Ascending aorta (tissue), 2 donors: ENCODE results near the gene S100A5. TPM values are rescaled to one million over a fixed set of nuclear protein-coding genes. Genes with fewer than 3 reads are reported as not detected.
"Not testable (repeated sequence)": the region's sequence is repeated elsewhere in the genome, so short reads cannot be mapped to it uniquely, and the experiment has no call there.

Source experiments
- DNase-seq, 2 donors: peaks; one replicate each; pipeline ENCODE4 v3.0.0-alpha.2; 2019; ENCODE audit warnings: low spot score in 2 of 2
- H3K27ac ChIP-seq, 2 donors: fragments of 200-600 bp; sonication (generic); one replicate each; pipeline ENCODE4 v1.5.1; 2016 to 2017; ENCODE audit warnings: mild to moderate bottlenecking in 1 of 2
- H3K27me3 ChIP-seq: fragments of 200-600 bp; sonication (generic); one replicate; pipeline ENCODE4 v1.5.1; 2017
- H3K36me3 ChIP-seq, 2 donors: fragments of 200-600 bp; sonication (generic); one replicate each; pipeline ENCODE4 v1.5.1; 2016
- H3K4me1 ChIP-seq, 2 donors: fragments of 200-600 bp; sonication (generic); one replicate each; pipeline ENCODE4 v1.5.1; 2016 to 2017; ENCODE audit warnings: mild to moderate bottlenecking in 1 of 2
- H3K4me3 ChIP-seq, 2 donors: fragments of 200-600 bp; sonication (generic); one replicate each; pipeline ENCODE4 v1.5.1; 2016 to 2017; ENCODE audit warnings: mild to moderate bottlenecking in 1 of 2
- H3K9me3 ChIP-seq, 2 donors: fragments of 200-600 bp; sonication (generic); one replicate each; pipeline ENCODE4 v1.5.1; 2016
- intact Hi-C: fragments of 100-400 bp; cut with DNase I; formaldehyde crosslinking; loops from one replicate; pipeline ENCODE4 v1.15.1; 2023
- total RNA-seq: library from RNA; depleted of rRNA; stranded (reverse); fragments of >200 nt; gene quantifications from one replicate; pipeline ENCODE4 v1.1.0, GENCODE V29; 2016
- TF ChIP-seq, protein P1 (sequence below), 3 experiments: fragments of 200-600 bp in 2 of 3; fragments of 450-650 bp in 1 of 3; sonication (generic) in 2 of 3; IDR thresholded peaks; one replicate each; pipeline ENCODE4 v1.5.1; 2016 to 2019; ENCODE audit warnings: antibody characterized with exemption in 3 of 3, mild to moderate bottlenecking in 1 of 3, moderate library complexity in 1 of 3

S100A5 gene
- total RNA-seq, 1 donor from 2014 or later: not detected

DNA sequence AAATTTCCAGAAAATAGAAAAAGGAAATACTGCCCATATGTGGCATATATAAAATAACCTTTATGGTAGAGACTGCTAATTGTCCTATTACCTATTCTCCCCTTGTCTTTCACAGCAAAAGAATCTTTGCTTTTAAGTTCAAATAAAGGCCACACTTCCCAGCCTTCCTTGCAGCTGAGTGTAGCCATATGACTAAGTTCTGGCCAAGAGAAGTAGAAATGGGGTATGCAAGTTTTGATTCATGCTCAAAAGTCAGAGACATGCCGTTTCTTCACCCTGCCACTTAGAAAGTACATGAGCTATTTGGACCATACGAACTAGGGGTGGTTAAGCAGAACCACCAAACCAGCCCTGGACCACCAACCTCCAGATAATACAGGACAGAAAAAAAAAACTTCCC, 43.2 kb upstream of the S100A5 start:
- H3K4me1 ChIP-seq: no peaks in the 10 kb centered on the region
- TF ChIP-seq, protein P1, sequence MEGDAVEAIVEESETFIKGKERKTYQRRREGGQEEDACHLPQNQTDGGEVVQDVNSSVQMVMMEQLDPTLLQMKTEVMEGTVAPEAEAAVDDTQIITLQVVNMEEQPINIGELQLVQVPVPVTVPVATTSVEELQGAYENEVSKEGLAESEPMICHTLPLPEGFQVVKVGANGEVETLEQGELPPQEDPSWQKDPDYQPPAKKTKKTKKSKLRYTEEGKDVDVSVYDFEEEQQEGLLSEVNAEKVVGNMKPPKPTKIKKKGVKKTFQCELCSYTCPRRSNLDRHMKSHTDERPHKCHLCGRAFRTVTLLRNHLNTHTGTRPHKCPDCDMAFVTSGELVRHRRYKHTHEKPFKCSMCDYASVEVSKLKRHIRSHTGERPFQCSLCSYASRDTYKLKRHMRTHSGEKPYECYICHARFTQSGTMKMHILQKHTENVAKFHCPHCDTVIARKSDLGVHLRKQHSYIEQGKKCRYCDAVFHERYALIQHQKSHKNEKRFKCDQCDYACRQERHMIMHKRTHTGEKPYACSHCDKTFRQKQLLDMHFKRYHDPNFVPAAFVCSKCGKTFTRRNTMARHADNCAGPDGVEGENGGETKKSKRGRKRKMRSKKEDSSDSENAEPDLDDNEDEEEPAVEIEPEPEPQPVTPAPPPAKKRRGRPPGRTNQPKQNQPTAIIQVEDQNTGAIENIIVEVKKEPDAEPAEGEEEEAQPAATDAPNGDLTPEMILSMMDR (IDR thresholded peaks at IDR 0.05): no peak
- H3K4me3 ChIP-seq: no peak overlapping the region
- DNase-seq: no peak
- no peaks in the 10 kb centered on the region for H3K27me3 ChIP-seq
- no peaks in the 10 kb centered on the region for H3K36me3 ChIP-seq
- H3K9me3 ChIP-seq: no peaks in the 10 kb centered on the region
- H3K27ac ChIP-seq: no peak overlapping the region
- intact Hi-C loops: no loop called here

GRCh38 chr1:153583514-153583913, 42.8 kb upstream of the S100A5 start:
- H3K4me1 ChIP-seq, intact Hi-C loops, H3K36me3 ChIP-seq, H3K27me3 ChIP-seq, DNase-seq, H3K27ac ChIP-seq, H3K4me3 ChIP-seq, H3K9me3 ChIP-seq: not testable (repeated sequence)

- H3K4me1 ChIP-seq, H3K4me3 ChIP-seq, DNase-seq, H3K27ac ChIP-seq, H3K36me3 ChIP-seq, intact Hi-C loops, H3K27me3 ChIP-seq, H3K9me3 ChIP-seq: not testable (repeated sequence)
Measured at GRCh38 chr1:153582836-153583235, 42.1 kb upstream of the S100A5 start.

DNA sequence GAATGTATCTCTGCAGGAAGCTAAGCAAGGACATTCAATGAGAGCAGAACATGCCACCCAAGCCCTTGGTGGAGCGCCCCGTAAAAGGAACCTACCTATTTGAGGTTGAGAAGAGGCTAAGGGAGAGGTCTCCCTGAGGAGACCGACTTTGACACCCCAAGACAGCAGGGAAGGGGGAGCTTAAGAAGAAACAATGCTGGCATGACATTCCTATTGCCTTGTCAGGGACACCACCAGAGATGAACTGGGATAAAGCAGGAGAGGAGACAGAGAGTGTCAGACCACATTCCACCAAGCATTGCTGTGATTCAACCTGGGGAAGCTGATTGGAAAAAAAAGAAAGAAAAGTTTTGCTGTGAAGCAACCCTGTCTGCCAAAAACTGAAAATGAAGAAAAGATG, 38.2 kb upstream of the S100A5 start:
- intact Hi-C loops: no loop called here
- DNase-seq: no peak

GRCh38 chr1:153578490-153578889, 37.8 kb upstream of the S100A5 start:
- no peak overlapping the region for H3K4me3 ChIP-seq
- DNase-seq: no peak
- no peaks in the 10 kb centered on the region for H3K36me3 ChIP-seq
- H3K27me3 ChIP-seq: no peaks in the 10 kb centered on the region
- TF ChIP-seq, protein P1 (IDR thresholded peaks at IDR 0.05): no peak
- no peak overlapping the region for H3K27ac ChIP-seq
- H3K4me1 ChIP-seq: no peaks in the 10 kb centered on the region
- intact Hi-C loops: no loop called here
- H3K9me3 ChIP-seq: no peaks in the 10 kb centered on the region

More for the DNA sequence above, 38.2 kb upstream of the S100A5 start:
- Histone ChIP-seq H3K27me3 (no peaks in the 10 kb centered on the region), H3K36me3 (no peaks in the 10 kb centered on the region), H3K9me3 (no peaks in the 10 kb centered on the region), H3K4me1 (no peaks in the 10 kb centered on the region), H3K4me3 (no peak overlapping the region), H3K27ac (no peak overlapping the region)
- TF ChIP-seq, protein P1 (IDR thresholded peaks at IDR 0.05): no peak

DNA sequence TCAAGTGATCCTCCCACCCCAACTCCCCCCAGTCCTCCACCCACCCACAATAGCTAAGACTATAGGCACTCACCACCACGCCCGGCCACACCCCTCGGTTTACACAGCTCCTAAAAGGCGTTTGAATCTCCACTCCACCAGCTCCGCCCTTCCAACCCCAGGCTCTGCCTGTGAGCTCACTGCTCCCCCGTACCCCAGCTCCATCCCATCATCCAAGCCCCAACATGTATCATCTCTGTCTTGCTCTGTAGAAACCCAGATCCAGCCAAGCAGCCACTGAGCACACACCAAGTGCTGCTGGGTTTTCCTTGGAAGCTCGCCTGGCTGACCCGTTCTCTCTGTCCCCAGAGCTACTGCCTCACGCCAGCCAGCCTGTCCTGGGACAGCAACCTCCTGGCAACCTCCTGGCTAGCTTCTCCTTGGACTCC, 36.9 kb upstream of the S100A5 start:
- intact Hi-C loops: no loop called here
- TF ChIP-seq, protein P1 (IDR thresholded peaks at IDR 0.05): no peak
- no peak for DNase-seq
- H3K4me3 ChIP-seq: no peak overlapping the region
- peaks cover 0 to 5% of the 10 kb centered on the region in 2 donors for H3K4me1 ChIP-seq
- no peaks in the 10 kb centered on the region for H3K36me3 ChIP-seq
- H3K27me3 ChIP-seq: no peaks in the 10 kb centered on the region
- H3K9me3 ChIP-seq: no peaks in the 10 kb centered on the region
- H3K27ac ChIP-seq: no peak overlapping the region

DNA sequence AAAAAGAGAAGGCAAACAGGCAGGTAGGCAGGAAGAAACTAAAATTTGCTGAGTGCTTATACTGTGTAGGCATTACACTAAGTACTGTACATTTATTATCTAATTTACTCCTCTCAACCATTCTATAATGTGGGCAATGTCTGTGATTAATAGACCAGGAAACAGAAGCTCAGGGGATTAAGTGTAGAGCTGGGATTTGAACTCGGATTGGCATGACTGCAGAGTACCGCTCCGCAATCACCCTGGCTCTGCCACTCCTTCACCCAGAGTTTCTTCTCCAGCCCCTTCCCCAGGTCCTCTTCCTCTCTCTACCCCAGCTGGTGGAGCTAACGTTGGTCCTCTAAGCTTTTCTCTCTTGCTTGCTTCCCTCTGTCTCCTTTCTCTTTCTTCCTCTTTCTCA, 36.4 kb upstream of the S100A5 start:
- Histone ChIP-seq H3K4me3 (no peak overlapping the region), H3K9me3 (no peaks in the 10 kb centered on the region), H3K4me1 (peaks cover 0 to 7% of the 10 kb centered on the region in 2 donors), H3K27ac (no peak overlapping the region), H3K27me3 (no peaks in the 10 kb centered on the region), H3K36me3 (no peaks in the 10 kb centered on the region)
- no peak for DNase-seq
- intact Hi-C loops: no loop called here
- TF ChIP-seq, protein P1 (IDR thresholded peaks at IDR 0.05): no peak

DNA sequence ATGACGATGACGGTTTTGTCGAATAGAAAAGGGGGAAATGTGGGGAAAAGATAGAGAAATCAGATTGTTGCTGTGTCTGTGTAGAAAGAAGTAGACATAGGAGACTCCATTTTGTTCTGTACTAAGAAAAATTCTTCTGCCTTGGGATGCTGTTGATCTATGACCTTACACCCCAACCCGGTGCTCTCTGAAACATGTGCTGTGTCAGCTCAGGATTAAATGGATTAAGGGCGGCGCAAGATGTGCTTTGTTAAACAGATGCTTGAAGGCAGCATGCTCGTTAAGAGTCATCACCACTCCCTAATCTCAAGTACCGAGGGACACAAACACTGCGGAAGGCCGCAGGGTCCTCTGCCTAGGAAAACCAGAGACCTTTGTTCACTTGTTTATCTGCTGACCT, 34.8 kb upstream of the S100A5 start:
- DNase-seq, H3K27ac ChIP-seq, H3K4me3 ChIP-seq, H3K36me3 ChIP-seq, H3K4me1 ChIP-seq, intact Hi-C loops, H3K9me3 ChIP-seq, H3K27me3 ChIP-seq: not testable (repeated sequence)

- H3K4me3 ChIP-seq, H3K36me3 ChIP-seq, DNase-seq, intact Hi-C loops, H3K4me1 ChIP-seq, H3K27ac ChIP-seq, H3K9me3 ChIP-seq, H3K27me3 ChIP-seq: not testable (repeated sequence)
Measured at GRCh38 chr1:153575081-153575491, 34.4 kb upstream of the S100A5 start.
